ENCODE data around the gene DEGS2.

DNA sequence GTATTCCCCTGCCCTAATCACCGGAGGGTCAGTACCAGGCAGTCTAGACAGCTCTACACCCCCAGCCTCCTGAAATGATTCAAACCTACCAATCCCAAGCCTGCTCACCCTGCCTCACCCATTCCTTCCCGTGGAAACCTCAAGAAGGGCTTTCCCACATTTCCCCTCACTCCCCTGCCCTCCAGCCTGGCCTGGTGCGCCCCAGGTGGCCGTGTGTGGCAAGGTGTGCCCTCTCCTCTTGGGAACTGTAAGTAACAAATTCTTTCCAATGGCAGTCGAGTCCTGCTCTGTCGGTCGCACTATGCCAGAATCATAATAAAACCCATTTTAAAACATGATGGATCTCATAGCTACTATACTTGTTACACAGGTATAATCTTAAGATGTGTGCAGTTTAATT lies 13.9 kb upstream of the DEGS2 start:
- TF ChIP-seq, protein P1, sequence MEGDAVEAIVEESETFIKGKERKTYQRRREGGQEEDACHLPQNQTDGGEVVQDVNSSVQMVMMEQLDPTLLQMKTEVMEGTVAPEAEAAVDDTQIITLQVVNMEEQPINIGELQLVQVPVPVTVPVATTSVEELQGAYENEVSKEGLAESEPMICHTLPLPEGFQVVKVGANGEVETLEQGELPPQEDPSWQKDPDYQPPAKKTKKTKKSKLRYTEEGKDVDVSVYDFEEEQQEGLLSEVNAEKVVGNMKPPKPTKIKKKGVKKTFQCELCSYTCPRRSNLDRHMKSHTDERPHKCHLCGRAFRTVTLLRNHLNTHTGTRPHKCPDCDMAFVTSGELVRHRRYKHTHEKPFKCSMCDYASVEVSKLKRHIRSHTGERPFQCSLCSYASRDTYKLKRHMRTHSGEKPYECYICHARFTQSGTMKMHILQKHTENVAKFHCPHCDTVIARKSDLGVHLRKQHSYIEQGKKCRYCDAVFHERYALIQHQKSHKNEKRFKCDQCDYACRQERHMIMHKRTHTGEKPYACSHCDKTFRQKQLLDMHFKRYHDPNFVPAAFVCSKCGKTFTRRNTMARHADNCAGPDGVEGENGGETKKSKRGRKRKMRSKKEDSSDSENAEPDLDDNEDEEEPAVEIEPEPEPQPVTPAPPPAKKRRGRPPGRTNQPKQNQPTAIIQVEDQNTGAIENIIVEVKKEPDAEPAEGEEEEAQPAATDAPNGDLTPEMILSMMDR (IDR thresholded peaks at IDR 0.05) = no peak
- TF ChIP-seq POLR2A (IDR thresholded peaks at IDR 0.05) (no peak), EP300 (IDR thresholded peaks at IDR 0.05) (no peak)

Measured in gastroesophageal sphincter (tissue), 3 donors.